ENCODE results near the gene KPNA6.

KPNA6 gene

GRCh38 chr1:32205401-32206370, 97.8 kb downstream of the KPNA6 start, which contains the start of gene IQCC:
Gene IQCC, plus strand, starts transcription at chr1:32205671. Its CDS starts 11 bp downstream, at chr1:32205682.
- TF ChIP-seq CTCF (IDR thresholded peaks at IDR 0.05; ENCODE audit: low read depth, low read length, missing control alignments): no peak
- DNase-seq (ENCODE audit: extremely low read depth, low read depth): no peak
- peak within 1 kb of the TSS; percentile 80 for H3K4me3 ChIP-seq (replicated peaks; ENCODE audit: low read depth, low read length)

GRCh38 chr1:32208469-32208868, 100.6 kb downstream of the KPNA6 start:
- TF ChIP-seq CTCF (IDR thresholded peaks at IDR 0.05; ENCODE audit: low read depth, low read length, missing control alignments): no peak
- H3K4me3 ChIP-seq (replicated peaks; ENCODE audit: low read depth, low read length): no peak overlapping the region
- DNase-seq (ENCODE audit: extremely low read depth, low read depth): no peak

GRCh38 chr1:32208891-32209328, 101.1 kb downstream of the KPNA6 start, which contains the start of gene DCDC2B:
Gene DCDC2B, plus strand, starts transcription at chr1:32209089. Its CDS starts 5 bp downstream, at chr1:32209094.
- no peak for DNase-seq (ENCODE audit: extremely low read depth, low read depth)
- TF ChIP-seq CTCF (IDR thresholded peaks at IDR 0.05; ENCODE audit: low read depth, low read length, missing control alignments): no peak
- H3K4me3 ChIP-seq (replicated peaks; ENCODE audit: low read depth, low read length): no peak within 1 kb of the TSS

GRCh38 chr1:32215629-32216480, 108.0 kb downstream of the KPNA6 start:
- TF ChIP-seq CTCF (IDR thresholded peaks at IDR 0.05; ENCODE audit: low read depth, low read length, missing control alignments): peak; percentile 93

GRCh38 chr1:32216566-32216965, 108.7 kb downstream of the KPNA6 start:
- H3K4me3 ChIP-seq (replicated peaks; ENCODE audit: low read depth, low read length): no peak overlapping the region
- no peak for DNase-seq (ENCODE audit: extremely low read depth, low read depth)
- no peak for TF ChIP-seq CTCF (IDR thresholded peaks at IDR 0.05; ENCODE audit: low read depth, low read length, missing control alignments)

More at GRCh38 chr1:32215629-32216480, 108.0 kb downstream of the KPNA6 start:
- no peak overlapping the region for H3K4me3 ChIP-seq (replicated peaks; ENCODE audit: low read depth, low read length)
- DNase-seq (ENCODE audit: extremely low read depth, low read depth): no peak

- no peak for DNase-seq (ENCODE audit: extremely low read depth, low read depth)
- TF ChIP-seq CTCF (IDR thresholded peaks at IDR 0.05; ENCODE audit: low read depth, low read length, missing control alignments): no peak
- no peak overlapping the region for H3K4me3 ChIP-seq (replicated peaks; ENCODE audit: low read depth, low read length)
These were observed 111.2 kb downstream of the KPNA6 start for GRCh38 chr1:32219022-32219421.
